ENCODE data around the gene CADPS2. TPM values are rescaled to one million over a fixed set of nuclear protein-coding genes. Genes with fewer than 3 reads are reported as not detected.

CADPS2 gene
- 1.8 TPM for polyA plus RNA-seq (2013, experiment 1 of 2; ENCODE audit: insufficient read length)
- polyA plus RNA-seq (2013, experiment 2 of 2; ENCODE audit: insufficient read length): 2.4 TPM

DNA sequence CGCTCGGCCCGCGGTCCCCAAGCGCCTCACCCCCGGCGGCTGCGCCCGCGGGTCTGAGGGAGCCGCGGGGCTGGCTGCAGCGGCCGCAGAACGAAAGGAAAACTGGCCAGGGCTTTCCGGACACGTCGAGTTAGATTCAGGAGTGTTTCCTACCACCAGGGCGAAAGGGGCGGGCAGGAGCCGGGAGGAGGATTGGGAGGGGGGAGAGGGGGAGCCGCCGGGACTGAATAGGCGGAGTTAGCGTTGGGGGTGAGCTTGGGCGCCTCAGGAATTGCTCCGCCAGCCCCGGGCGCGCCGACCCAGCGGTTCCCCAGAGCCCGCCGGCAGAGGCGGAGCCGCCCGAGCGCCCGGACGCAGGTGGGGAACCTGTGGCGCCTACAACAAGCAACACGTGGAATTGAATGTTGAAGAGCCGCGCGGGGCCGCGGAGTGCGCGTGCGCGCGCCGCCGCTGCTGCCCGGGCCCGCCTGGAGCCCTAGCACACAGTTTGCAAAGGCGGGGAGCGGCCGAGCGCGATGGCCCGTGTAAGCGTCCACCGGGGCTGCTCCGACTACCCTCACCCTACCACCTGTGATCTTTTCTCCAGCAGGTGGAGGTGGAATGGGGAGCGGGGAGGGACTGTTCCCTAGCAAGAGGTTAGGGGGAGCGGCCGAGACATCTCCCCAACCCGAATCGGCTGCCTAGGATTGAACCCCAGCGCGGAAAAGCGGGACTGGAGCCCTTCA is at the start of gene CADPS2:
CADPS2 (minus strand) TSS at position 104 of the 725 bp plus-strand sequence. CDS start 123 bp downstream, outside the sequence.
- DNase-seq: peak; percentile 81

- no peak for DNase-seq
Observed at GRCh38 chr7:122935620-122936019, 49.4 kb upstream of the CADPS2 start.

- DNase-seq: no peak
Observed at GRCh38 chr7:122919643-122920181, 33.5 kb upstream of the CADPS2 start.

DNA sequence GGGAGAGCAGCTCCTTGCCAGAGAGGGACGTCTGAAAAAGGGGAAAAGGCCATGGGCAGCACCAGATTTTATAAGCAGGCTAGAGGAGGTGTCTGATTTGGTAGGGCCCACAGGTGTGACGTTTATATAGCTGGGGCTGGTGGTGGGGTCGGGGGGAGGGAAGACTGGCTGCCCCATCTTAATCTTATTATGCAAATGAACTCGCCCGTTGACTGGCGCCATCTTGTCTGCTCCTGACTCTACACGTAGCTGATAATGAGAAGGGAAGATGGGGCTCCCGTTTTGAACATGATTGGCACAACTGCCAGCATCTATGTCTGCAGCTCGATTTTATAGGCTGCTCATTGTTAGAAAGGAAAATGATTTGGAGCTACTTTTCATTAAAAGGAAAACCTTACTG is 28.6 kb upstream of the CADPS2 start:
- no peak for DNase-seq

DNA sequence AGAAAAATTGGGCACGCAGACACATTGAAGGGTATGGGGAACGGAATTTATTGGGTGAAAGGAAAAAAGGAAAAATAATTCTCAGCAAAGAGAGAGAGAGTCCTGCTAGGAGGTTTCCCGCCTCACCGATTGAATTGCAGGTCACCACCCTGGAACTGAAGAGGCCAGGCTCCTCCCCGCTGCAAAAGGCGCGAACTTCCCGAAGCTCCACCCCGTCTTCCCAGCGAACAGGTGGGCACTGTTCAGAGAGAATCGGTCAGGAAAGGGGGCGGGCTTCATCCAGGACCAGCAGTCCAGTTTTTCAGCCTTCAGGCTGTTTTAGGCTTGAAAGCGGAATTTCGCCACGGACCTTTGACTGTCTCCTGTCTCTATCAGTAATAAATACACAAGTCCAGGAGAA is 27.3 kb upstream of the CADPS2 start:
- DNase-seq: no peak

DNA sequence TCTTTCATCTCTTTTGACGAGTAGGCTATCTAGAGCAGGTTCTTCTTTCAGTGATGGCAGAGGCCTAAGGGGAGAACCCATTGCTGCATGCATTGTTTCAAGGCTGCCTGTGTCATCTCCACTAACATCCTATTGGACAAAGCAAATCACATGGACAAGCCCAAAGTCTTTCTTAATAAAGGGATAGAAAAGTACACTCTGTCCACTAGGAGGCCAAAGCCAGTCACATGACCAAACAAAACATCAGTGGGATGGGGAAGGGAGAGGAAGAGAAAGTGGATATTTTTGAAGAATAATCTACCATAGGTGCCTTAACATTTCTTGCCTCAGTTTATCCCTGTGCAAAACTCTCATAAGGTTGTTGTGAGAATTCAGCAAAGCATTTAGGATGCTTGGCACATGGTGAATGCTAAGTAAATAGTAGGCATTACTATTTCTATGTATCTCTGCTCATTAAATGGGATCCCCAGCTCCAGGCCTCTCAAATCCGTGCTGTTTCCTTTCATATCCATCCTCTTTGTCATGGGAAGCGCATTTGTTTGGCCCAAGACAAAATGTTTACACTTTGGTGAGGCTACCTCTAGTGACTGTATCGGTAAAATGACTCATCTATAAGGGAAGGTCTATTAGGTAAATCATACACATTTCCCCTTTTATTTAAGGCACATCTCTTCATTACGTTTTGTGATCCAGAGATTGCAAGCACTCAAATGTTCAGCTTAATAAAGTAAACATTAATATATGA is 16.7 kb upstream of the CADPS2 start:
- DNase-seq: peak; percentile 1

GRCh38 chr7:122901250-122901649 is 15.0 kb upstream of the CADPS2 start:
- DNase-seq: no peak

DNA sequence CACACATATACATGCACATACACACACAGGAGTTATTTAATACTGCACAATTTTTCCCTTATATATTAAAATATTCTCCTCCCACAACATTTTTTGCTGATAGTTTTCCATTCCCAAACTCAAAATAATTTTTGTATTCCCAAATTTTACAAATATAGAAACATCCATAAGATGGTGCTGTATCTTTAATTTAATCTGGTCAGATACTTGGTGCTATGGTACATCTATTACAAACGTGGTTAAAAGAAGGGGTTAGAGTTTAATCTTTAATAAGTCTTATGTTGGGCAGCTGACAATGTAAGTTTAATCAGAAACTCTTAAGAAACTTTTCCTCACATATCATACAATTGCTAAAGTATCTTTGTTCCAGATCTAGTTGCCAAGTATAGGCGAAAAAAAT is 10.2 kb upstream of the CADPS2 start:
- no peak for DNase-seq

DNA sequence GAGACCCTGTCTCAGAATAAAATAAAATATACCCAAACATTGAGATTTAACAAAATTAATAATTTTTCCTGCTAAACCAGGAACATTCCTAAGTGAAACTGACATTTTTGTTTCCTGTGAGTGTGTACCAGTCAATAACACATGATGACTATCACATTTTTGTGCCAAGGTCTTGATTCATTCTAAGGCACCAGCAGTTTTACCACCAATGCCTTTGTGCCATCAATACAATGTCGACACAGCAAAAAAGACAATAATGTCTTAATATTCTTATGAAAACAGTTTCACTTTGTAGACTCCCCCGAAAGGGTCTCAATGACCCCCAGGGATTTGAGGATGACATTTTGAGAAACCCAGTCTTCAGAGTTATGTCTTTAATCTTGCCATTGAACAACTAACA is 7.2 kb upstream of the CADPS2 start:
- DNase-seq: no peak

GRCh38 chr7:122889116-122889515 is 2.9 kb upstream of the CADPS2 start:
- DNase-seq: no peak

DNA sequence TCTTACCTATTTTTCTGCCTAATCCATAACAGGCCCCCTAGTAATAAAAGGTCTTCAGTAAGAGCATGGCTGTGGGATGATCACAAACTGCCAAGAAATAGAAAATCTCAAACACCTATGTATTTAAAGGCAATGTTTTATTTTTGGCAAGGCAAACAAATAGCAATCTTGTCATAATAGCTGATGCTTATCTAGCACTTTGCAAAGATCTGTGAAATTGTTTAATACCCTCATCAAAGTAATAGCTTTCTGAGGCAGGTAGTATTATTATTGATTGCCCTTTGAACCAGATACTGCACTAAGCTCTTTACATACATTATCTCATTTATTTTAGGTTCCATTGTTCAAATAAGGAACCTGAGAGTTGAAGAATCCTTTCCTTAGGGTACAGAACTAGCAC is 1.6 kb upstream of the CADPS2 start:
- no peak for DNase-seq

- DNase-seq: peak; percentile 57
Observed at GRCh38 chr7:122887198-122887597, 938 bp upstream of the CADPS2 start.

DNA sequence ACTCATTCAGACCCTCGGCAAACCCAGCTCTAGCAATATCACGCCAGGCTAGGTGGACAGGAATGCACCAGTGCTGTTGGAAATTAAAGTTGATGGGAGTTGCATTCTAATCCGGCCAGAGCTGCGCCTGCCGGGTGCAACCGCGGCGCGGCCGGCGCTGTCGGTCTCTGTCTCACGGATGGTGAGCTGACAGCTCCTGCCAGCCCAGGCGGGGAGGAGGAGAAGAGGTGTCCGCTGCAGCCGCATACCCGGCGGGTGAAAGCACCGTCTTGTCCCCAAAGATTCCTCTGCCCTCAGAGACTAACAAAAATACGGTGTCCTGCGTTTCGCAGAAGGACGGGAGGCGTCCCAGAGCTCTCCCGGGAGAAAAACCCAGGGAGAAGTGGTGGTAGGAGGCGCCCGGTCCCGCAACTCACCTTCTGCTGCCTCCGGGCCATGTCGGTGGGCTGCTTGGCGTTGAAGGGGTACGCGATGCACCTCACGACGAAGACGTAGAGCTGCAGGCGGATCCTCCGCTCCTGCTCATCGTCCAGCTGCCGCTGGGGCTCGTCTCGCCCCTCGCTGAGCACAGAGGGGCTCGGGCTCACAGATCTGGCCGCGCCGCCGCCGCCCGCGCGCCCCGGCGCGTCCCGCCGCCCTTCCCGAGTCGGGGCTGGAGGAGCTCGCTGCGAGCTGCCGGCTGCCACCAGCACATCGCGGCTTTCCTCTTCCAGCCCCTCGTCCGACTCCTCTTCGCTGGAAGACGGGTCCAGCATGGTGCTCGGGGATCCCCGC is 490 bp downstream of the CADPS2 start:
- peak; percentile 25 for DNase-seq

DNA sequence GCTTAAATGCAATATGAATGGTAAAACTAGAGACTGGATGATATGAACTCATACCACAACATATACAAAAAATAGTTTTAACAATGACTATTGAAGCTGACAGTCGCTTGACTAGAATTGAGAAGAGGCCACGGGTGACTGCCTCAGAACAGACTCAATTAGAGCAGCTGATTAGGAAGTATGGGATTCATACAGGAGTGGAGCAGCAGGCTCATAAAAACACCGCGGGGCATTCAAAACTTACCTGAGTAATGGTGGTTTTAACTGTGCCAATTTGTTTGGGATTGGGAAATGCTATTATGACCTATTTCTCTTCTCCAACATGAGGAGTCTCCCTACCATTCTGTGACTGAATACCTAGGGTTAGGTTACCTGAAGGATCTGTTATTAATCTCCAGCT is 2.1 kb downstream of the CADPS2 start:
- DNase-seq: no peak

GRCh38 chr7:122883049-122883680 is 3.1 kb downstream of the CADPS2 start:
- no peak for DNase-seq

DNA sequence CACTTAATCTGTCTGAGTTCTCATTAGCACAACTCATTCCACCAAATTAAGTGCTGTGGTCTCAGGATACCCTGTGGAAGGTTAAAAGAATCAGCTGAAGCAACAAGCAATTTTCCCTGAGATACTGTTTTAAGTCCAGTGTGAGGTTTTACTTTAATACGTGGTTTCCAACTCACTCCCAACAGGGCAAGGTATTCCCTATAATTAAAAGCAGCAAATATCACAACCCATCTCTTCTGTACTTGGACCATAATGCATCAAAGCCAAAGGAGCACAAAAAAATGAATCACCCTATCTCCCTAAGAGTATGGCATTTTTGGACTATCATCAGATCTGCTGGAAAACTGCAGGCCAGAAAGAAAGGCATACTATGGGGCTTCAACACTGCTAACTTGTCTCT is 4.9 kb downstream of the CADPS2 start:
- no peak for DNase-seq

DNA sequence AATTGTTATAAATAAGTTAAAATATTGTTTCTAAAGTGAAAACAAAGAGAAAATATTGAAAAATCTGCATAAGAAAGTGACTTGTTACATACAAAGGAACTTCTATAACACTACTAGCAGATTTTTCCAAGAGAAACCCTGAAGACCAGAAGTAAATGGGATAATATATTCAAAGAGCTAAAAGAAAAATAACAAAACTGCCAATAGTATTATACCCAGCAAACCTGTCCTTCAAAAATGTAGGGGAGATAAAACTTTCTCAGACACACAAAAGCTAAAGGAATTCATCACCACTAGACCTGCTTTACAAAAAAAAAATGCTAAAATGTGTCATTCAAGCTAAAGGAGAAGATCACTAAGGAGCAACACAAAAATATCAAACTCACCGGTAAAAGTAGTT is 17.0 kb downstream of the CADPS2 start:
- DNase-seq: no peak

GRCh38 chr7:122867471-122867980 is 18.7 kb downstream of the CADPS2 start:
- no peak for DNase-seq

- DNase-seq: no peak
Observed at GRCh38 chr7:122864838-122865237, 21.4 kb downstream of the CADPS2 start.

DNA sequence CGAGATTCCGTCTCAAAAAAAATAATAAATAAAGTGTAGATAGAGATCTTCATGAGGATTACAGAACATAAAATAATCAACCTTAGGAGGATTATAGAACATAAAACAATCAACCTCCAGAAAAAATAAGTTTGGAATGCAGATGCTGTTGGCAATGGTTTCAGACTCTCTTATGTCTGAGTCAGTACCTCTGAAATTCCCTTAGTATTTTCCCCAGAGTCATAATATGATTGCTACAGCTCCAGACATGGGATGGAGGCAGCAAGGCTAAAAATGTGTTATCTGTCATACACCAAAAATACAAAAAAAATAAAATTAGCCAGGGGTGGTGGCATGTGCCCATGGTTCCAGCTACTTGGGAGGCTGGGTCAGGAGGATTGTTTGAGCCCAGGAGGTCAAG is 22.2 kb downstream of the CADPS2 start:
- no peak for DNase-seq

GRCh38 chr7:122858320-122858719 is 27.9 kb downstream of the CADPS2 start:
- no peak for DNase-seq

GRCh38 chr7:122850528-122850927 is 35.7 kb downstream of the CADPS2 start:
- no peak for DNase-seq

Data from fibroblast of skin of scalp (primary cell).